B cell (primary cell): Measurements from ENCODE around the gene PGPEP1. TPM values are rescaled to one million over a fixed set of nuclear protein-coding genes. Genes with fewer than 3 reads are reported as not detected.

Source experiments
- ATAC-seq: fragments of 200-7000 bp; cut with Tn5 transposase; one replicate; pipeline ENCODE4 v1.10.0; 2021; ENCODE audit warnings: low read depth, mild to moderate bottlenecking, moderate number of reproducible peaks, moderate library complexity
- CTCF ChIA-PET: fragments of 350-600 bp; sonication (Branson Sonifier 250); formaldehyde crosslinking; loops from one replicate; lab custom pipeline; 2021; ENCODE audit warnings: antibody characterized with exemption, inconsistent platforms; lab: Charles Lee
- POLR2A ChIA-PET: fragments of 350-600 bp; sonication (Branson Sonifier 250); formaldehyde crosslinking; loops from one replicate; lab custom pipeline; 2021; ENCODE audit warnings: antibody characterized with exemption; lab: Charles Lee
- DNase-seq: peaks from one replicate; pipeline ENCODE4 v3.0.0; 2013
- H2AFZ ChIP-seq: 2 replicates; pipeline ENCODE4 v1.6.1; 2012; ENCODE audit warnings: mild to moderate bottlenecking, low read depth, low read length; ENCODE audit not compliant: insufficient read depth, poor library complexity, severe bottlenecking
- H3K27ac ChIP-seq, 2 donors: 1 replicate in 1 of 2; 2 replicates in 1 of 2; pipeline ENCODE4 v1.5.1; 2012 to 2013; ENCODE audit warnings: low read length in 2 of 2, mild to moderate bottlenecking in 2 of 2, moderate library complexity in 1 of 2
- H3K27me3 ChIP-seq, 4 experiments: fragments of 200-600 bp in 1 of 4; sonication (generic) in 1 of 4; replicated peaks in 1 of 4; 1 replicate in 2 of 4; 2 replicates in 2 of 4; pipeline versions ENCODE4 v1.6.1 to v1.7.0; 2013 to 2016; ENCODE audit warnings: low read length in 3 of 4, mild to moderate bottlenecking in 2 of 4, mixed read lengths in 1 of 4, moderate library complexity in 1 of 4; ENCODE audit not compliant: insufficient read depth in 4 of 4, control insufficient read depth in 3 of 4; ENCODE audit errors: control extremely low read depth in 1 of 4
- H3K36me3 ChIP-seq, 2 experiments: replicated peaks in 1 of 2; 1 replicate in 1 of 2; 2 replicates in 1 of 2; pipeline versions ENCODE4 v1.6.1 to v1.7.1; 2013; ENCODE audit warnings: low read length in 1 of 2; ENCODE audit not compliant: insufficient read depth in 2 of 2, control insufficient read depth in 1 of 2; ENCODE audit errors: control extremely low read depth in 1 of 2, extremely low read depth in 1 of 2
- H3K4me1 ChIP-seq, 2 donors: fragments of 200-600 bp in 1 of 2; sonication (generic) in 1 of 2; 1 replicate in 1 of 2; 2 replicates in 1 of 2; pipeline versions ENCODE4 v1.5.1 to v1.6.1; 2013 to 2017; ENCODE audit warnings: low read length in 2 of 2; ENCODE audit not compliant: control insufficient read depth in 2 of 2, insufficient read depth in 2 of 2
- H3K4me2 ChIP-seq: replicated peaks from 2 replicates; pipeline ENCODE3; 2012; ENCODE audit warnings: mild to moderate bottlenecking, low read depth, low read length; ENCODE audit not compliant: poor library complexity, severe bottlenecking
- H3K4me3 ChIP-seq, 5 experiments: fragments of 200-600 bp in 1 of 5; sonication (generic) in 1 of 5; 1 replicate in 3 of 5; 2 replicates in 2 of 5; pipeline versions ENCODE4 v1.5.1 to v1.7.0; 2011 to 2016; ENCODE audit warnings: low read length in 4 of 5, mild to moderate bottlenecking in 4 of 5, low read depth in 2 of 5, control low read depth in 1 of 5, moderate library complexity in 1 of 5; ENCODE audit not compliant: insufficient read depth in 1 of 5; ENCODE audit errors: control extremely low read depth in 1 of 5, extremely low read depth in 1 of 5
- H3K79me2 ChIP-seq: fragments of 200-600 bp; sonication (generic); one replicate; pipeline ENCODE4 v1.6.0; 2016; ENCODE audit warnings: low read length; ENCODE audit not compliant: control insufficient read depth, insufficient read depth
- H3K9ac ChIP-seq: fragments of 200-600 bp; sonication (generic); 2 replicates; pipeline ENCODE4 v1.6.1; 2017; ENCODE audit warnings: mild to moderate bottlenecking, low read length, moderate library complexity
- H3K9me3 ChIP-seq, 3 donors: one replicate each; pipeline versions ENCODE4 v1.6.1 to v1.7.1; 2013; ENCODE audit warnings: low read length in 2 of 3; ENCODE audit not compliant: control insufficient read depth in 2 of 3, insufficient read depth in 1 of 3; ENCODE audit errors: control extremely low read depth in 1 of 3
- H4K20me1 ChIP-seq: 2 replicates; pipeline ENCODE4 v1.6.0; 2012; ENCODE audit warnings: mild to moderate bottlenecking, low read length; ENCODE audit not compliant: insufficient read depth, control insufficient read depth, poor library complexity, severe bottlenecking
- H3K27ac Mint-ChIP-seq: one replicate; pipeline ENCODE4 v1.8.0; 2021; ENCODE audit warnings: mixed read lengths
- H3K27me3 Mint-ChIP-seq: one replicate; pipeline ENCODE4 v1.8.0; 2021; ENCODE audit warnings: mixed read lengths
- H3K4me1 Mint-ChIP-seq: one replicate; pipeline ENCODE4 v1.8.0; 2021; ENCODE audit warnings: mixed read lengths
- H3K4me3 Mint-ChIP-seq: one replicate; pipeline ENCODE4 v1.8.0; 2021; ENCODE audit warnings: mixed read lengths
- H3K9me3 Mint-ChIP-seq: one replicate; pipeline ENCODE4 v1.8.0; 2022; ENCODE audit warnings: mixed read lengths; ENCODE audit not compliant: insufficient read depth
- CTCF ChIP-seq: fragments of 200-600 bp; IDR thresholded peaks from one replicate; pipeline ENCODE4 v1.8.0; 2022; ENCODE audit warnings: antibody characterized with exemption, mild to moderate bottlenecking
- EZH2 ChIP-seq: IDR thresholded peaks from 2 replicates; pipeline ENCODE4 v1.6.1; 2012; ENCODE audit warnings: borderline replicate concordance, low read depth, mild to moderate bottlenecking, moderate library complexity, low read length; ENCODE audit not compliant: insufficient read depth, poor library complexity, severe bottlenecking
- WGBS: methylation state at CpG from one replicate; pipeline ENCODE4 v1.1.5; 2013; ENCODE audit warnings: missing lambda C conversion rate; ENCODE audit not compliant: insufficient coverage; 5-methylcytosine and 5-hydroxymethylcytosine counted together
- intact Hi-C: fragments of 100-400 bp; cut with micrococcal nuclease; formaldehyde crosslinking; loops from one replicate; pipeline ENCODE4 v1.10.0; 2022
- polyA plus RNA-seq: library from polyadenylated mRNA; depleted of rRNA; stranded (reverse); fragments of >200 nt; gene quantifications from 2 replicates; pipeline ENCODE4 v1.2.3, GENCODE V29; 2012
- total RNA-seq, 2 donors: library from RNA; stranded (reverse); fragments of 120-200 nt in 1 of 2; gene quantifications; 1 replicate in 1 of 2; 2 replicates in 1 of 2; pipeline versions ENCODE4 v1.2.3 to v1.2.4, GENCODE V29; 2013 to 2022

Gene PGPEP1
- total and polyA plus RNA-seq, 2 donors (not counting 1 experiment from before 2014, with no cell fraction given): 17.6 to 20.9 TPM

- no peak overlapping the region for H3K4me3 ChIP-seq
- ChIA-PET CTCF (interaction anchor here (1.0 to 6.5 kb wide), 2 partner anchors 10 to 14 kb away, joined by 3 to 138 read pairs; partner anchors contain the start of gene JUND), POLR2A (interaction anchor here (0.7 to 6.6 kb wide), 3 partner anchors 9 to 15 kb away, joined by 3 to 318 read pairs (median 213); partner anchors contain the start of gene JUND)
- TF ChIP-seq CTCF (no peak), EZH2 (no peak)
- Mint-ChIP-seq H3K9me3 (no peaks in the 10 kb centered on the region), H3K4me1 (peaks cover 53% of the 10 kb centered on the region), H3K27ac (peak overlapping the region; percentile 96), H3K4me3 (peak overlapping the region; percentile 82), H3K27me3 (no peaks in the 10 kb centered on the region)
- WGBS: 26% methylated on average over 9 of the region's 9 CpGs
- H3K27me3 ChIP-seq: no peaks in the 10 kb centered on the region
- H3K27ac ChIP-seq: peak overlapping the region; percentile 71 to 100
- H2AFZ ChIP-seq: no peak overlapping the region
- ATAC-seq (peak; percentile 25), DNase-seq (peak; percentile 88)
- peaks cover 38 to 52% of the 10 kb centered on the region in 2 donors for H3K4me1 ChIP-seq
- intact Hi-C loops: loop anchor here (1.0 to 5.0 kb wide), 4 partner anchors 10 to 272 kb away; partner anchors contain the start of genes JUND and LSM4
- H3K9me3 ChIP-seq: no peaks in the 10 kb centered on the region
- no peak overlapping the region for H3K9ac ChIP-seq
- H3K79me2 ChIP-seq: peaks cover 9% of the 10 kb centered on the region
- no peaks in the 10 kb centered on the region for H4K20me1 ChIP-seq
- no peak overlapping the region for H3K4me2 ChIP-seq
- H3K36me3 ChIP-seq: no peaks in the 10 kb centered on the region
Measured at GRCh38 chr19:18294467-18294864, 45.9 kb upstream of the PGPEP1 start.

- no peaks in the 10 kb centered on the region for H3K9me3 ChIP-seq
- H3K79me2 ChIP-seq: peaks cover 9% of the 10 kb centered on the region
- no peak for TF ChIP-seq EZH2
- no peak for TF ChIP-seq CTCF
- intact Hi-C loops: loop anchor here (2.0 kb wide), 1 partner anchor 14 kb away; the partner anchor contains the start of gene JUND
- no peaks in the 10 kb centered on the region for H3K27me3 ChIP-seq
- H4K20me1 ChIP-seq: no peaks in the 10 kb centered on the region
- Mint-ChIP-seq H3K4me3 (peak overlapping the region; percentile 82), H3K4me1 (peaks cover 47% of the 10 kb centered on the region), H3K27me3 (no peaks in the 10 kb centered on the region), H3K27ac (peak overlapping the region; percentile 96), H3K9me3 (no peaks in the 10 kb centered on the region)
- H2AFZ ChIP-seq: no peak overlapping the region
- no peak for DNase-seq
- no peak overlapping the region for H3K9ac ChIP-seq
- no peak overlapping the region for H3K4me3 ChIP-seq
- H3K4me2 ChIP-seq: no peak overlapping the region
- ATAC-seq: no peak
- CTCF ChIA-PET: interaction anchor here (6.5 kb wide), 1 partner anchor 14 kb away, joined by 138 read pairs; the partner anchor contains the start of gene JUND
- WGBS: 90% methylated on average over 4 of the region's 4 CpGs
- peak overlapping the region in 1 of 2 donors; percentile 100 for H3K27ac ChIP-seq
- no peaks in the 10 kb centered on the region for H3K36me3 ChIP-seq
- POLR2A ChIA-PET: interaction anchor here (0.7 to 6.6 kb wide), 2 partner anchors 10 to 15 kb away, joined by 3 to 318 read pairs; partner anchors contain the start of gene JUND
- peaks cover 32 to 46% of the 10 kb centered on the region in 2 donors for H3K4me1 ChIP-seq
Measured at GRCh38 chr19:18295034-18295451, 45.4 kb upstream of the PGPEP1 start.
